HG03103 (cell line): ENCODE measurements around the gene C3.

ENCODE experiments used
- ATAC-seq: cut with Tn5 transposase; IDR thresholded peaks from one replicate; pipeline ENCODE4 v1.9.1; 2021; ENCODE audit warnings: low read depth; ENCODE audit not compliant: unreplicated experiment

Gene C3

GRCh38 chr19:6745965-6746364, 25.5 kb upstream of the C3 start:
- no peak for ATAC-seq

- no peak for ATAC-seq
Observed at GRCh38 chr19:6744381-6745301, 24.2 kb upstream of the C3 start.

GRCh38 chr19:6743714-6744380, 23.4 kb upstream of the C3 start:
- ATAC-seq: no peak

- ATAC-seq: no peak
Observed at GRCh38 chr19:6743066-6743465, 22.6 kb upstream of the C3 start.

- ATAC-seq: no peak
Observed at GRCh38 chr19:6740589-6741343, 20.3 kb upstream of the C3 start.

- no peak for ATAC-seq
Observed at GRCh38 chr19:6739883-6740588, 19.6 kb upstream of the C3 start.

- no peak for ATAC-seq
Observed at GRCh38 chr19:6739390-6739882, 19.0 kb upstream of the C3 start, which contains the start of gene TRIP10. TSS of gene TRIP10 (plus strand) at chr19:6739680. CDS start at chr19:6739762, 82 bp downstream.

GRCh38 chr19:6738787-6739389, 18.4 kb upstream of the C3 start:
- ATAC-seq: no peak

GRCh38 chr19:6737873-6738786, 17.7 kb upstream of the C3 start:
- no peak for ATAC-seq

GRCh38 chr19:6737284-6737872, 16.9 kb upstream of the C3 start, which contains the start of gene GPR108:
TSS of gene GPR108 (minus strand) at chr19:6737580. CDS start at chr19:6737576, 4 bp downstream.
- peak; percentile 55 for ATAC-seq

GRCh38 chr19:6736917-6737283, 16.4 kb upstream of the C3 start:
- no peak for ATAC-seq

GRCh38 chr19:6736169-6736916, 15.9 kb upstream of the C3 start:
- no peak for ATAC-seq

GRCh38 chr19:6735181-6735911, 14.9 kb upstream of the C3 start:
- ATAC-seq: no peak

- no peak for ATAC-seq
Observed at GRCh38 chr19:6734096-6734696, 13.7 kb upstream of the C3 start.

- ATAC-seq: no peak
Observed at GRCh38 chr19:6733338-6734095, 13.1 kb upstream of the C3 start.

GRCh38 chr19:6732803-6733337, 12.4 kb upstream of the C3 start:
- ATAC-seq: no peak
